A549 treated with AZD9567 at 1 μM for 4 hours (cell line): Measurements from ENCODE around the gene FJX1. TPM values are rescaled to one million over a fixed set of nuclear protein-coding genes. Genes with fewer than 3 reads are reported as not detected.

Experiments used
- total RNA-seq: library from RNA; stranded (reverse); fragments of 200-300 nt; extraction: Qiagen RNA extraction; gene quantifications from 5 replicates; pipeline ENCODE4 v1.2.3, GENCODE V29; 2022; ENCODE audit not compliant: insufficient read depth

Gene FJX1
- total RNA-seq: 29.8 to 39.9 TPM (median 37.2 TPM) in 5 replicates

GRCh38 chr11:35617687-35618496, at the start of gene FJX1:
Gene FJX1 (plus strand): TSS chr11:35618460. CDS start chr11:35618637, 177 bp downstream.

DNA sequence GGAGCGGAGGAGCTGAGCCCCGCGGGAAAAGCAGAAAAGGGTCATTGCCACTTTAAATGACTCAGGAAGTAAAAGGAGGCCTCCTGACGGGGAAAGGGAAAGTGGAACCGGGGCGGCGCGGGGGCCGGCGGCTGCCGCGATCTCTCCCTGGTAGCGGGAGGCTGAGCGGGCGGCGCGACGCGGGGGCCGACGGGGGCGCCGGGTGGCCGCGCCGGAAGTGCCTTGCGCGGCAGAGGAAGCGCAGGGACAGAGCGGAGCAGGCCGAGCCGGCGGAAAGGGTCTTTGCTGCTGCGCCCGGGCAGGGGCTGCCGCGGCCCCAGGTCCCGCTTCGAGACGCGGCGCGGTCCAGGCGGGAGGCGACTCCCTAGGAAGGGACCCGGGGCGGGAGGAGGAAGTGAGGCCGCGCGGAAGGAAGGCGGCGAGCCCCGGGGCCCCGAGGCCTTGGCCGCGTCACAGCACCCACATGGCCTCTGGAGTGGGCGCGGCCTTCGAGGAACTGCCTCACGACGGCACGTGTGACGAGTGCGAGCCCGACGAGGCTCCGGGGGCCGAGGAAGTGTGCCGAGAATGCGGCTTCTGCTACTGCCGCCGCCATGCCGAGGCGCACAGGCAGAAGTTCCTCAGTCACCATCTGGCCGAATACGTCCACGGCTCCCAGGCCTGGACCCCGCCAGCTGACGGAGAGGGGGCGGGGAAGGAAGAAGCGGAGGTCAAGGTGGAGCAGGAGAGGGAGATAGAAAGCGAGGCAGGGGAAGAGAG, 44.6 kb downstream of the FJX1 start, which contains the start of gene TRIM44:
TSS of gene TRIM44 (plus strand) at position 127 of the 759 bp plus-strand sequence. CDS start at position 464, 337 bp downstream.

Other genes with a start within 250 kb of the FJX1 start
- 0.02 to 0.12 TPM (median 0.05 TPM) in 4 of 5 replicates, not detected in the other for gene SLC1A2, start 198.9 kb upstream of the FJX1 start, total RNA-seq
- gene PAMR1, start 92.8 kb upstream of the FJX1 start, total RNA-seq: 0.03 to 0.06 TPM in 2 of 5 replicates, not detected in the others
- gene TRIM44, start 44.3 kb downstream of the FJX1 start, total RNA-seq: 20.7 to 26.3 TPM (median 24.8 TPM) in 5 replicates